T-helper 9 cell (primary cell): ENCODE data around the gene OTOP3.
"Not testable (repeated sequence)": the region's sequence is repeated elsewhere in the genome, so short reads cannot be mapped to it uniquely, and the experiment has no call there.

Experiments used
- DNase-seq: peaks from one replicate; pipeline ENCODE4 v3.0.0-alpha.2; 2020

OTOP3 gene

GRCh38 chr17:74962622-74963394, 27.1 kb downstream of the OTOP3 start:
- no peak for DNase-seq

GRCh38 chr17:74963656-74964055, 28.0 kb downstream of the OTOP3 start:
- no peak for DNase-seq

GRCh38 chr17:74964246-74964761, 28.6 kb downstream of the OTOP3 start:
- DNase-seq, result no peak

GRCh38 chr17:74964988-74965622, 29.4 kb downstream of the OTOP3 start:
- DNase-seq, result no peak

GRCh38 chr17:74968361-74968780, 32.7 kb downstream of the OTOP3 start:
- no peak for DNase-seq

GRCh38 chr17:74969501-74969900, 33.8 kb downstream of the OTOP3 start:
- DNase-seq, result not testable (repeated sequence)

- DNase-seq, result no peak
These were observed 34.7 kb downstream of the OTOP3 start for GRCh38 chr17:74970395-74970794.

- no peak for DNase-seq
These were observed 35.6 kb downstream of the OTOP3 start for GRCh38 chr17:74971069-74971841.

- no peak for DNase-seq
These were observed 36.1 kb downstream of the OTOP3 start for GRCh38 chr17:74971842-74972106.

- DNase-seq, result peak; percentile 85
These were observed 36.6 kb downstream of the OTOP3 start, which contains the start of gene HID1 for GRCh38 chr17:74972107-74972972. Gene HID1 (minus strand): TSS chr17:74972759. CDS start chr17:74972656, 103 bp downstream.

GRCh38 chr17:74972973-74973328, 37.3 kb downstream of the OTOP3 start:
- no peak for DNase-seq

- no peak for DNase-seq
These were observed 40.2 kb downstream of the OTOP3 start for GRCh38 chr17:74975943-74976342.

GRCh38 chr17:74977802-74978201, 42.1 kb downstream of the OTOP3 start:
- DNase-seq, result no peak

- DNase-seq, result no peak
These were observed 42.5 kb downstream of the OTOP3 start for GRCh38 chr17:74978240-74978639.

GRCh38 chr17:74979408-74980146, 43.9 kb downstream of the OTOP3 start:
- DNase-seq, result no peak

- DNase-seq, result no peak
These were observed 45.8 kb downstream of the OTOP3 start for GRCh38 chr17:74981318-74981978.

GRCh38 chr17:74981979-74982662, 46.4 kb downstream of the OTOP3 start:
- peak; percentile 77 for DNase-seq

- not testable (repeated sequence) for DNase-seq
These were observed 47.1 kb downstream of the OTOP3 start for GRCh38 chr17:74982663-74983313.

- DNase-seq, result no peak
These were observed 50.5 kb downstream of the OTOP3 start for GRCh38 chr17:74986206-74986576.

GRCh38 chr17:74987418-74987908, 51.8 kb downstream of the OTOP3 start, which contains the start of gene CDR2L:
Gene CDR2L (plus strand): TSS chr17:74987632. CDS start chr17:74988044, 412 bp downstream.
- peak; percentile 91 for DNase-seq
